HL-60 (cell line): Measurements from ENCODE around the gene STOML1.

ENCODE experiments used
- DNase-seq, 2 experiments: peaks; one replicate each; pipeline ENCODE4 v3.0.0-alpha.2; 2010 to 2020; ENCODE audit warnings: low read depth in 1 of 2, low spot score in 1 of 2
- H3K27ac ChIP-seq: fragments of 250-450 bp; sonication (Bioruptor Pico); replicated peaks from 2 replicates; pipeline ENCODE4 v1.5.1; 2020; ENCODE audit warnings: mild to moderate bottlenecking, moderate library complexity
- H3K27me3 ChIP-seq: fragments of 250-450 bp; sonication (Bioruptor Pico); 2 replicates; pipeline ENCODE4 v1.5.1; 2021; ENCODE audit warnings: mild to moderate bottlenecking, moderate library complexity; ENCODE audit not compliant: insufficient read depth, poor library complexity, severe bottlenecking
- H3K4me3 ChIP-seq: replicated peaks from 2 replicates; pipeline ENCODE4 v1.5.1; 2011; ENCODE audit warnings: mild to moderate bottlenecking, control low read depth, low read length; ENCODE audit not compliant: insufficient read depth
- CTCF ChIP-seq: IDR thresholded peaks from one replicate; pipeline ENCODE4 v1.5.1; 2011; ENCODE audit warnings: low read length, control low read depth, inconsistent platforms; ENCODE audit not compliant: insufficient read depth
- GABPA ChIP-seq: IDR thresholded peaks from 2 replicates; pipeline ENCODE4 v1.6.1; 2012; ENCODE audit warnings: low read depth
- POLR2AphosphoS5 ChIP-seq: IDR thresholded peaks from 2 replicates; pipeline ENCODE4 v1.6.1; 2012; ENCODE audit warnings: low read depth
- REST ChIP-seq: IDR thresholded peaks from 2 replicates; pipeline ENCODE4 v1.6.1; 2012; ENCODE audit warnings: low read depth; ENCODE audit not compliant: insufficient replicate concordance
- SPI1 ChIP-seq: IDR thresholded peaks from 2 replicates; pipeline ENCODE4 v1.6.1; 2012; ENCODE audit warnings: low read depth, mild to moderate bottlenecking, borderline replicate concordance

Gene STOML1

GRCh38 chr15:73931441-73931840, 60.7 kb downstream of the STOML1 start:
- Histone ChIP-seq H3K27ac (no peak overlapping the region), H3K4me3 (no peak overlapping the region), H3K27me3 (peaks cover 11% of the 10 kb centered on the region)
- DNase-seq = no peak
- TF ChIP-seq POLR2AphosphoS5 = no peak
- TF ChIP-seq REST = no peak
- no peak for TF ChIP-seq CTCF
- no peak for TF ChIP-seq GABPA
- no peak for TF ChIP-seq SPI1

GRCh38 chr15:73930790-73931281, 61.3 kb downstream of the STOML1 start:
- peaks cover 14% of the 10 kb centered on the region for H3K27me3 ChIP-seq
- no peak overlapping the region for H3K27ac ChIP-seq
- H3K4me3 ChIP-seq = no peak overlapping the region
- DNase-seq = no peak
- TF ChIP-seq POLR2AphosphoS5 = no peak
- no peak for TF ChIP-seq GABPA
- no peak for TF ChIP-seq CTCF
- TF ChIP-seq SPI1 = no peak
- no peak for TF ChIP-seq REST

GRCh38 chr15:73930371-73930770, 61.7 kb downstream of the STOML1 start:
- H3K4me3 ChIP-seq = no peak overlapping the region
- TF ChIP-seq SPI1 (no peak), POLR2AphosphoS5 (no peak), CTCF (no peak)

GRCh38 chr15:73928971-73929627, 63.0 kb downstream of the STOML1 start:
- Histone ChIP-seq H3K27ac (no peak overlapping the region), H3K27me3 (peaks cover 14% of the 10 kb centered on the region), H3K4me3 (no peak overlapping the region)
- TF ChIP-seq REST (no peak), GABPA (no peak), SPI1 (no peak), POLR2AphosphoS5 (no peak), CTCF (no peak)
- DNase-seq = no peak

More at GRCh38 chr15:73930371-73930770, 61.7 kb downstream of the STOML1 start:
- no peak for DNase-seq
- H3K27me3 ChIP-seq = peaks cover 14% of the 10 kb centered on the region
- H3K27ac ChIP-seq = no peak overlapping the region
